ENCODE measurements around the gene WTAP. TPM values are rescaled to one million over a fixed set of nuclear protein-coding genes. Genes with fewer than 3 reads are reported as not detected.

Gene WTAP
- total RNA-seq, 2 donors from 2014 or later: 159 to 160 TPM

GRCh38 chr6:159797554-159797953, 70.2 kb downstream of the WTAP start:
- H3K27me3 Mint-ChIP-seq: no peaks in the 10 kb centered on the region
- H3K4me1 Mint-ChIP-seq: peaks cover 9% of the 10 kb centered on the region
- DNase-seq: no peak
- no peak overlapping the region for H3K27ac Mint-ChIP-seq
- H3K36me3 Mint-ChIP-seq (ENCODE audit: low read depth): peaks cover 4% of the 10 kb centered on the region
- H3K9me3 ChIP-seq (ENCODE audit: control insufficient read depth, low read length, poor library complexity, severe bottlenecking): no peaks in the 10 kb centered on the region
- no peak overlapping the region for H3K4me3 Mint-ChIP-seq
- no peak for ATAC-seq

- H3K36me3 Mint-ChIP-seq (ENCODE audit: low read depth): peaks cover 4% of the 10 kb centered on the region
- H3K4me1 Mint-ChIP-seq: peaks cover 4% of the 10 kb centered on the region
- no peaks in the 10 kb centered on the region for H3K27me3 Mint-ChIP-seq
- no peak for ATAC-seq
- DNase-seq: no peak
- no peak within 1 kb of the TSS for H3K27ac Mint-ChIP-seq
- H3K4me3 Mint-ChIP-seq: no peak within 1 kb of the TSS
- no peaks in the 10 kb centered on the region for H3K9me3 ChIP-seq (ENCODE audit: control insufficient read depth, low read length, poor library complexity, severe bottlenecking)
Measured at GRCh38 chr6:159800141-159800865, 73.0 kb downstream of the WTAP start, which contains the start of gene PNLDC1. Gene PNLDC1 (plus strand): TSS chr6:159800276. CDS start chr6:159800308, 32 bp downstream.

GRCh38 chr6:159801935-159802334, 74.6 kb downstream of the WTAP start:
- DNase-seq (no peak), ATAC-seq (no peak)
- H3K9me3 ChIP-seq (ENCODE audit: control insufficient read depth, low read length, poor library complexity, severe bottlenecking): no peaks in the 10 kb centered on the region
- Mint-ChIP-seq H3K27me3 (no peaks in the 10 kb centered on the region), H3K4me3 (no peak overlapping the region), H3K4me1 (peaks cover 4% of the 10 kb centered on the region), H3K36me3 (ENCODE audit: low read depth) (peaks cover 4% of the 10 kb centered on the region), H3K27ac (no peak overlapping the region)

- no peaks in the 10 kb centered on the region for H3K36me3 Mint-ChIP-seq (ENCODE audit: low read depth)
- H3K27ac Mint-ChIP-seq: no peak overlapping the region
- no peak for ATAC-seq
- H3K27me3 Mint-ChIP-seq: no peaks in the 10 kb centered on the region
- no peak overlapping the region for H3K4me3 Mint-ChIP-seq
- no peaks in the 10 kb centered on the region for H3K4me1 Mint-ChIP-seq
- no peak for DNase-seq
- no peaks in the 10 kb centered on the region for H3K9me3 ChIP-seq (ENCODE audit: control insufficient read depth, low read length, poor library complexity, severe bottlenecking)
Measured at GRCh38 chr6:159804504-159804903, 77.2 kb downstream of the WTAP start.

GRCh38 chr6:159805440-159806020, 78.2 kb downstream of the WTAP start:
- no peaks in the 10 kb centered on the region for H3K36me3 Mint-ChIP-seq (ENCODE audit: low read depth)
- no peak for ATAC-seq
- no peaks in the 10 kb centered on the region for H3K9me3 ChIP-seq (ENCODE audit: control insufficient read depth, low read length, poor library complexity, severe bottlenecking)

More at GRCh38 chr6:159805440-159806020, 78.2 kb downstream of the WTAP start:
- Mint-ChIP-seq H3K27ac (no peak overlapping the region), H3K4me1 (no peaks in the 10 kb centered on the region), H3K27me3 (no peaks in the 10 kb centered on the region), H3K4me3 (no peak overlapping the region)
- DNase-seq: no peak

Other genes with a start within 250 kb of the WTAP start
- gene SOD2, start 34.3 kb upstream of the WTAP start, total RNA-seq: 100 to 1,000 TPM; 200 to 292 TPM
- gene ACAT2, start 34.5 kb downstream of the WTAP start, total RNA-seq: 10 to 100 TPM; 26.9 to 34.6 TPM
- 100 to 1,000 TPM; 195 to 196 TPM for gene TCP1, start 62.1 kb downstream of the WTAP start, total RNA-seq
- 10 to 100 TPM; 23.2 to 24.9 TPM for gene MRPL18, start 63.0 kb downstream of the WTAP start, total RNA-seq
- 1 to 10 TPM in 1 of 2 donors, not detected in 1; 1.2 TPM for gene PNLDC1, start 72.8 kb downstream of the WTAP start, total RNA-seq
- not detected for gene MAS1, start 163.5 kb downstream of the WTAP start, total RNA-seq
- gene IGF2R, start 241.6 kb downstream of the WTAP start, total RNA-seq: 10 to 100 TPM; 56.7 to 59.5 TPM

Measured in T-helper 17 cell (primary cell).